ENCODE data around the gene DNAJB8. TPM values are rescaled to one million over a fixed set of nuclear protein-coding genes. Genes with fewer than 3 reads are reported as not detected.
A peak's percentile ranks its signal among the peaks of the same experiment; 100 is the strongest.

DNAJB8 gene
- total and polyA plus RNA-seq, 9 of the 15 experiments (the other 6 are each of a cell fraction or from before 2014, with no cell fraction given), result not detected

DNA sequence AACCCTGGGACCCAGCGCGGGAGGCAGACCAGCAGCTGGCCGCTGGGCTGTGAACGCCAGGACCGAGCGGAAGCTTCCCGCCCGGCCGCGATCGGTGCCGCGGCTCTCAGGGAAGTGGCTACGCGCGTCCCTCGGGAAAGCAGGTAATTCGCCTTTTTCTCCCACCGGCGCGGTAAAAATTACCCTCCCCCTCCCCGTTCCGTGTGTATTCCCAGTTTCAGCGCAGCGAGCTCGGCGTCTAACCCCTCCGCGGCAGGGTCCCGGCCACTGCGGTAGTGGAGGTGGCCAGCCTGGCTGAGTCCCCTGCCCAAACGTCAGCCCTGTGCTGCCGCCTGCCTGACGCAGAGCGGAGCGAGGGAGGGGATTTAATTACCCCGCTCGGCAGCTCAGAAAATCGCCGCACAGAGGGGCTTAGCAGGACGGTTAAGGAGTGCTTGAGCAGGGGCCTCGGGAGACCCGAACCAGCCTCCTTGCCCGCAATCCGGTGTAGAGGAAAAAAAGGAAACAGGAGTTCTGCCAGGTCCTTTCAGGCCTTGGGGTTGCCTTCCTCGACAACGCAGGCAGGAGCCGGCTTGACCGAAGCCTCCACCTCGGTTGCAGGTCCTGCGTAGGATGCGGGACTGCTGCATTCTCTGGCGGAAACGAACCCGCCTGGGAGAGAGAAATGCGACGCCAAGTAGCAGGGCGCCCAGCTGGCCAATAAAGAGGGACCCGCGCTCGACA lies 23.4 kb upstream of the DNAJB8 start (continued):
- TF ChIP-seq ARHGAP35 (IDR thresholded peaks at IDR 0.05; ENCODE audit: partially characterized antibody), result no peak
- no peak for TF ChIP-seq NFXL1 (CRISPR knock-in tag; IDR thresholded peaks at IDR 0.05)
- TF ChIP-seq ESRRA (IDR thresholded peaks at IDR 0.05; ENCODE audit: borderline replicate concordance, low read depth), result no peak
- no peak for TF ChIP-seq HCFC1 (IDR thresholded peaks at IDR 0.05; ENCODE audit: low read depth, low read length)
- TF ChIP-seq HIVEP1 (CRISPR knock-in tag; IDR thresholded peaks at IDR 0.05), result no peak
- TF ChIP-seq HMGXB4 (CRISPR knock-in tag; IDR thresholded peaks at IDR 0.05), result no peak
- no peak for TF ChIP-seq SMAD4 (CRISPR knock-in tag; conservative IDR thresholded peaks at IDR 0.05)
- no peak for TF ChIP-seq CHAMP1 (IDR thresholded peaks at IDR 0.05)
- no peak for TF ChIP-seq GTF2F1 (IDR thresholded peaks at IDR 0.05; ENCODE audit: low read depth, low read length)
- no peak for TF ChIP-seq ZC3H11A (IDR thresholded peaks at IDR 0.05; ENCODE audit: low read depth, low read length)
- no peak for TF ChIP-seq CBX8 (IDR thresholded peaks at IDR 0.05; ENCODE audit: borderline replicate concordance, extremely low read depth, low read depth, low read length, poor library complexity, severe bottlenecking)
- TF ChIP-seq, protein P1, sequence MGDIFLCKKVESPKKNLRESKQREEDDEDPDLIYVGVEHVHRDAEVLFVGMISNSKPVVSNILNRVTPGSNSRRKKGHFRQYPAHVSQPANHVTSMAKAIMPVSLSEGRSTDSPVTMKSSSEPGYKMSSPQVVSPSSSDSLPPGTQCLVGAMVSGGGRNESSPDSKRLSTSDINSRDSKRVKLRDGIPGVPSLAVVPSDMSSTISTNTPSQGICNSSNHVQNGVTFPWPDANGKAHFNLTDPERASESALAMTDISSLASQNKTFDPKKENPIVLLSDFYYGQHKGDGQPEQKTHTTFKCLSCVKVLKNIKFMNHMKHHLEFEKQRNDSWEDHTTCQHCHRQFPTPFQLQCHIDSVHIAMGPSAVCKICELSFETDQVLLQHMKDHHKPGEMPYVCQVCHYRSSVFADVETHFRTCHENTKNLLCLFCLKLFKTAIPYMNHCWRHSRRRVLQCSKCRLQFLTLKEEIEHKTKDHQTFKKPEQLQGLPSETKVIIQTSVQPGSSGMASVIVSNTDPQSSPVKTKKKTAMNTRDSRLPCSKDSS (IDR thresholded peaks at IDR 0.05; ENCODE audit: low read depth, partially characterized antibody), result no peak
- TF ChIP-seq HNRNPK (IDR thresholded peaks at IDR 0.05; ENCODE audit: low read depth, low read length, poor library complexity, severe bottlenecking), result no peak
- no peak for TF ChIP-seq FOSL1 (tag; conservative IDR thresholded peaks at IDR 0.05)
- TF ChIP-seq ZBTB1 (CRISPR knock-in tag; IDR thresholded peaks at IDR 0.05; ENCODE audit: borderline replicate concordance, low read depth), result no peak
- peak; percentile 53; the same call in 1 of the 2 replicates for TF ChIP-seq SRSF3 (IDR thresholded peaks at IDR 0.05; ENCODE audit: insufficient read depth, low read length)
- TF ChIP-seq ETV1 (tag; conservative IDR thresholded peaks at IDR 0.05; ENCODE audit: low read depth), result 0 out of 2 replicates have a peak, but pooled peaks have one; percentile 13
- 0 out of 2 replicates have a peak, but pooled peaks have one; percentile 29 for TF ChIP-seq ZBED1 (IDR thresholded peaks at IDR 0.05)
- no peak for TF ChIP-seq GATA2 (CRISPR knock-in tag; IDR thresholded peaks at IDR 0.05)
- no peak for TF ChIP-seq PTRF (tag; IDR thresholded peaks at IDR 0.05)
- TF ChIP-seq ZNF277 (CRISPR knock-in tag; IDR thresholded peaks at IDR 0.05; ENCODE audit: borderline replicate concordance), result no peak

Measured in K562 (cell line).